ENCODE data around the gene HSPA12B.
A peak's percentile ranks its signal among the peaks of the same experiment; 100 is the strongest.

The HSPA12B gene

DNA sequence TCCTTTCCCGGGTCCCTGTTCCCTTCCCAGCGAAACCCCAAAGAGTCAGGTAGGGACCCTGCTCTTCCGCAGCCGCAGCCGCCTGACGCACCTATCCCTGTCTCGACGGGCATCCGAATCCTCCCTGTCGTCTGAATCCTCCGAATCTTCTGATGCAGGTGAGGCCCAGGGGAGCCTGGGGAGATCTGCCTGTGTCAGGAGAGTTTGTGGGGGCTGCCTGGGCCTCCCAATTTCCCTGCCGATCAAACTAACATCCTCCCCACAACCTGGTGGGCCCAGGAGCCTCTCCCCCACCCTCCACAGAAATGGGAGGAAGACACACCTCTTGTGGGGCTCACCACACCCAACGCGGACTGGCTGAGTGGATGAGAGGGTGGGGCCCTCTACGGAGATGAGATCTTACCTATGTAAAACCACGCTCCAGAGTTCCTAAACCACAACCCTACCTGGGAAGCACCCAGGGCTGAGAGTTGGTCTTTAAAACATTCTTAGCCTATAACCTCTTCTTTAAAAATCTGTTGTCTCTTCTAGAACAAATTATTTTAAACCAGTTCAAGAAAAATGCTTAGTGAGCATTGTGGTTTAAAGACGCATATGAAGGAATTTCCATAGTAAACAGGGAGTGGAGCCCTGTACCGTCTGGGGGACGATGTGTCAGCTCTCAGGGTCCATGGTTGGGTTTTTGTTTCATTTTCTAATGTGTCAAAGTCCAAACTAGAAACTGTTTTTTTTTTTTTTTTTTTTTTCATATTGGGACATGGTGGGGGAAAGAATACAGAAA is 65.3 kb downstream of the HSPA12B start:
- peak overlapping the region; percentile 67 for H3K4me3 ChIP-seq (ENCODE audit: low read depth, low read length)
- DNase-seq (ENCODE audit: low read depth): no peak

DNA sequence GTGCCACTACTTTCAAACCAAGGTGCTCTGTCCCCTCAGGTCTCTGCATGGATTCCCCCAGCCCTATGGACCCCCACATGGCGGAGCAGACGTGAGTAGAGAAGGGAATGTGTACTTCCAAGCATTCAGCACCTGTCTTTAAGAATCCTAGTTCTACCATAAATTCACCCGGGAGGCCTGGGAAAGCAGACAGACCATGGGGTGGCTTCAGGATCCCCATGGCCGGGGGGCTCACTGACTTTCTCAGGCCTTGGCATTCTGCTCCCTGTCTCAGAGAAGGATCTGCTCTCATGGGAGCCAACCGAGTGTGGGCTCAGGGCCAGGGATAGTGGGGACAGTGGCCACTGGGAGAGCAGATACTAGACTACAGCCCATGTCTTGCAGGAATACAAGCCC is 65.9 kb downstream of the HSPA12B start:
- H3K4me3 ChIP-seq (ENCODE audit: low read depth, low read length): peak overlapping the region; percentile 67
- DNase-seq (ENCODE audit: low read depth): no peak

DNA sequence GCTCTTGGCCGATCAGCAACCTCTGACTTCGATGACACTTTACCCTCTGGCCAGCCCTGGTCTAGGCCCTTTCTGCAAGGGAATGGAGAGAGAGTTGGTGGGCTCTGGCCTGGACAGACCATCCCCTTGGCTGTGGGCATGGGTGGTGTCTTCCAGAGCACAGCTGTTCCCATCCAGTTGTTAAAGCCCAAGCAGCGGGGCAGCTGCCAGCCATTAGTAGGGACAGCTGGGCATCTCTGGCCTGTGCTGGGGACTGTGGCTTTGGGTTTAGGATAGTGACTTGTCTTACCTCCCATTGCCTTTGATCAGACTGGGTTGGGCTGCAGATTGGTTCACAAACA is 66.4 kb downstream of the HSPA12B start:
- DNase-seq (ENCODE audit: low read depth): peak; percentile 36
- H3K4me3 ChIP-seq (ENCODE audit: low read depth, low read length): no peak overlapping the region

DNA sequence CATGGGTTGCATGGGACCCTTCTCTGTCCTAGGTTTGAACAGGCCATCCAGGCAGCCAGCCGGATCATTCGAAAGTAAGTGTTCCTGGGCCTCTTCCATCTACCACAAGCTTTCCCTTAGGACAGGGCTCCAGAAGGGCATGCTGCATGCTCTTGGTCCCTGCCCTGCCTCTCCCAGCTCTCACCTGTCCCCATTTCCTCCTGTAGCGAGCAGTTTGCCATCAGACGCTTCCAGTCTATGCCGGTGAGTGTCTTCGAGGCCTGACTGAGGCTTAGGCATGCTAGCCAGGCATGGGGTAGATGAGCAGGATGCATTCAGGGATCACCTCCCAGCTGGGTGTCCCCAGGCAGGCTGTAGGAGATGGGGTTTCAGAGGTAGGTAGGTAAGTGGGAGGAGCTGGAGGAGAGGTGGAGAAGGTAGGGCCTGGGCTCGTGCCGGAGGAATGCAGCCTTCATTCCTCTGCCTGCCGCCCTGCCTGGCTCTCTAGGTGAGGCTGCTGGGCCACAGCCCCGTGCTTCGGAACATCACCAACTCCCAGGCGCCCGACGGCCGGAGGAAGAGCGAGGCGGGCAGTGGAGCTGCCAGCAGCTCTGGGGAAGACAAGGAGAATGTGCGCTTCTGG is 67.9 kb downstream of the HSPA12B start:
- no peak overlapping the region for H3K4me3 ChIP-seq (ENCODE audit: low read depth, low read length)
- DNase-seq (ENCODE audit: low read depth): no peak

DNA sequence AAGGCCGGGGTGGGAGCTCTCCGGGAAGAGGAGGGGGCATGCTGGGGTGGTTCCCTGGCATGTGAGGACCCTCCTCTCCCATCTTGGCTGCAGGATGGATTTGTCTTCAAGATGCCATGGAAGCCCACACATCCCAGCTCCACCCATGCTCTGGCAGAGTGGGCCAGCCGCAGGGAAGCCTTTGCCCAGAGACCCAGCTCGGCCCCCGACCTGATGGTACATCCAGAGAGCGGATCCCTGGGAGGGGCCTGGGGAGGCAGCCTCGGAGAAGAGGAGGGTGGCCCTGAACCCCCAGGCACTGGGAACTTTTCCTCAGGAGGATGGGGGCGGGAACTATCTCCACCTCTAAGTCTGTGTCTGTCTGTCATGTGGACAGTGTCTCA is 68.4 kb downstream of the HSPA12B start:
- no peak for DNase-seq (ENCODE audit: low read depth)
- H3K4me3 ChIP-seq (ENCODE audit: low read depth, low read length): no peak overlapping the region

DNA sequence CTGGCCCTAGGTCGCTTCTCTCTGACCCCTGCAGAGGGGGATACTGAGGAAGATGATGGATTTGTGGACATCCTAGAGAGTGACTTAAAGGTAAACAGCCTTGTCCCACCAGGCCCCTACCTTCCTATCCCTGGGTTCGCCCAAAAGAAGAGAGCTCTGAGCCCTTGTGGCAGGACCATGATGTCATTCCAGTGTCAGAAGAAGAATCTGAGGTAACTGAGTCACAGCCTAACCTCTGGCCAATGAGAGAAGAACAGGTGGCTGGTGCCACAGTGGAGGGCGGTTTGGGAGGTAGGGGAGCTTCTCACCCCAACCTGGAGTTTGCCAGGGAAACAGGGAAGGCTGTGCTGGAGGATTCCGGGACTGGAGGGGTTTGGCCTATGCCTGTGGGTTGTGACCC is 68.8 kb downstream of the HSPA12B start:
- no peak overlapping the region for H3K4me3 ChIP-seq (ENCODE audit: low read depth, low read length)
- DNase-seq (ENCODE audit: low read depth): no peak

DNA sequence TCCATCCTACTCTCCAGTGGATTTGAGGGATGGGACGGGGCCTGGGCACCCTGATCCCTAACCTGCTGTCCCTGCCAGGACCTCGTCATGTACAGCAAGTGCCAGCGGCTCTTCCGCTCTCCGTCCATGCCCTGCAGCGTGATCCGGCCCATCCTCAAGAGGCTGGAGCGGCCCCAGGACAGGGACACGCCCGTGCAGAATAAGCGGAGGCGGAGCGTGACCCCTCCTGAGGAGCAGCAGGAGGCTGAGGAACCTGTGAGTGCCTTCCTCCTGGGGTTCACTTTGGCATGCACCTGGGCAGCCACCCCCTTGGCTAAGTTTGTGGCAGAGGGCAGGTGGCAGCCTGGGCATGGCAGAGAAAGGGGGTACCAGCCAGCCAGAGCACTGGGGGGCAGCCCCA is 69.4 kb downstream of the HSPA12B start:
- DNase-seq (ENCODE audit: low read depth): no peak

More for the DNA sequence above, 69.4 kb downstream of the HSPA12B start:
- no peak overlapping the region for H3K4me3 ChIP-seq (ENCODE audit: low read depth, low read length)

All from skeletal muscle cell (primary cell).